GM23248 (cell line): ENCODE measurements around the gene SAMD14. TPM values are rescaled to one million over a fixed set of nuclear protein-coding genes. Genes with fewer than 3 reads are reported as not detected.
A peak's percentile ranks its signal among the peaks of the same experiment; 100 is the strongest.

ENCODE experiments used
- DNase-seq: peaks from one replicate; pipeline ENCODE4 v3.0.0-alpha.2; 2015
- H2AFZ ChIP-seq: fragments of 200-600 bp; sonication (generic); 2 replicates; pipeline ENCODE4 v1.6.1; 2016; ENCODE audit warnings: antibody characterized with exemption
- H3F3A ChIP-seq: fragments of 200-600 bp; sonication (generic); 2 replicates; pipeline ENCODE4 v1.6.1; 2016; ENCODE audit warnings: mild to moderate bottlenecking, antibody characterized with exemption, mixed run types; ENCODE audit not compliant: insufficient read depth
- H3K27ac ChIP-seq: fragments of 200-600 bp; sonication (generic); 2 replicates; pipeline ENCODE4 v1.5.1; 2016; ENCODE audit warnings: mild to moderate bottlenecking
- H3K27me3 ChIP-seq: fragments of 200-600 bp; sonication (generic); replicated peaks from 2 replicates; pipeline ENCODE4 v1.6.1; 2016; ENCODE audit warnings: mild to moderate bottlenecking; ENCODE audit not compliant: insufficient read depth
- H3K36me3 ChIP-seq: fragments of 200-600 bp; sonication (generic); 2 replicates; pipeline ENCODE4 v1.6.1; 2016; ENCODE audit warnings: low read depth, mild to moderate bottlenecking
- H3K4me1 ChIP-seq: fragments of 200-600 bp; sonication (generic); 2 replicates; pipeline ENCODE4 v1.6.1; 2016; ENCODE audit warnings: mild to moderate bottlenecking; ENCODE audit not compliant: insufficient read depth
- H3K4me2 ChIP-seq: fragments of 200-600 bp; sonication (generic); one replicate; pipeline ENCODE4 v1.6.1; 2016; ENCODE audit warnings: mild to moderate bottlenecking; ENCODE audit not compliant: unreplicated experiment
- H3K4me3 ChIP-seq: fragments of 200-600 bp; sonication (generic); 2 replicates; pipeline ENCODE4 v1.5.1; 2016; ENCODE audit warnings: mild to moderate bottlenecking
- H3K79me2 ChIP-seq: fragments of 200-600 bp; sonication (generic); 2 replicates; pipeline ENCODE4 v1.6.1; 2016; ENCODE audit warnings: mild to moderate bottlenecking; ENCODE audit not compliant: insufficient read depth
- H3K9ac ChIP-seq: fragments of 200-600 bp; sonication (generic); 2 replicates; pipeline ENCODE4 v1.6.1; 2016; ENCODE audit warnings: mild to moderate bottlenecking
- H3K9me2 ChIP-seq: fragments of 200-600 bp; sonication (generic); 2 replicates; pipeline ENCODE4 v1.6.1; 2016; ENCODE audit warnings: mixed run types, mild to moderate bottlenecking, moderate library complexity; ENCODE audit not compliant: insufficient read depth
- H3K9me3 ChIP-seq: fragments of 200-600 bp; sonication (generic); one replicate; pipeline ENCODE4 v1.6.1; 2017; ENCODE audit warnings: low read depth
- H4K20me1 ChIP-seq: fragments of 200-600 bp; sonication (generic); 2 replicates; pipeline ENCODE4 v1.6.0; 2016; ENCODE audit not compliant: insufficient read depth
- EZH2 ChIP-seq: fragments of 200-600 bp; sonication (generic); IDR thresholded peaks from 2 replicates; pipeline ENCODE4 v1.6.1; 2018; ENCODE audit warnings: antibody characterized with exemption, mild to moderate bottlenecking; ENCODE audit not compliant: insufficient read depth, poor library complexity, severe bottlenecking
- EZH2phosphoT487 ChIP-seq: fragments of 200-600 bp; sonication (generic); IDR thresholded peaks from 2 replicates; pipeline ENCODE4 v1.6.1; 2018; ENCODE audit warnings: antibody characterized with exemption, moderate library complexity, mild to moderate bottlenecking, low read depth; ENCODE audit not compliant: insufficient read depth
- WGBS, 2 experiments: methylation state at CpG; one replicate each; pipeline ENCODE4 v1.1.6; 2015 to 2017; ENCODE audit warnings: low lambda C conversion rate in 2 of 2, low coverage in 1 of 2; ENCODE audit errors: missing lambda C conversion rate in 2 of 2; 5-methylcytosine and 5-hydroxymethylcytosine counted together
- in situ Hi-C: fragments of 300-500 bp; cut with MboI; formaldehyde crosslinking; loops from 2 replicates; pipeline ENCODE4 v1.15.0; 2020
- polyA plus RNA-seq: library from polyadenylated mRNA; unstranded; fragments of >200 nt; fragmentation: Nextera tagmentation; extraction: Ambion mirVana; gene quantifications from 2 replicates; pipeline ENCODE4 v1.2.1, GENCODE V29; 2016
- total RNA-seq: library from RNA; depleted of rRNA; stranded (reverse); fragments of >200 nt; shearing (Covaris generic); gene quantifications from 2 replicates; pipeline ENCODE4 v1.2.3, GENCODE V29; 2014

The SAMD14 gene
- total and polyA plus RNA-seq, 2 experiments from 2014 or later, result 1.3 to 3.0 TPM

- peaks cover 5% of the 10 kb centered on the region; the same call in 1 of the 2 replicates for H3F3A ChIP-seq
Measured at GRCh38 chr17:50141745-50142110, 11.8 kb upstream of the SAMD14 start.

GRCh38 chr17:50141026-50141744 is 11.2 kb upstream of the SAMD14 start:
- 92 to 97% methylated on average over 15 to 16 of the region's 16 CpGs for WGBS, 2 experiments
- H3F3A ChIP-seq, result peaks cover 5% of the 10 kb centered on the region; the same call in 1 of the 2 replicates
- peaks cover 14% of the 10 kb centered on the region; the same call in 1 of the 2 replicates for H3K4me1 ChIP-seq
- no peak overlapping the region for H3K4me3 ChIP-seq
- no peak overlapping the region for H3K9ac ChIP-seq
- no peak for DNase-seq
- peaks cover 58% of the 10 kb centered on the region for H3K79me2 ChIP-seq
- H3K27ac ChIP-seq, result no peak overlapping the region
- H3K4me2 ChIP-seq, result no peak overlapping the region
- peaks cover 4% of the 10 kb centered on the region; the same call in 1 of the 2 replicates for H4K20me1 ChIP-seq
- no peaks in the 10 kb centered on the region for H3K9me2 ChIP-seq
- H3K27me3 ChIP-seq, result no peaks in the 10 kb centered on the region
- no peaks in the 10 kb centered on the region for H3K9me3 ChIP-seq
- no peak overlapping the region for H2AFZ ChIP-seq
- no peak for TF ChIP-seq EZH2phosphoT487
- TF ChIP-seq EZH2, result no peak
- H3K36me3 ChIP-seq, result peaks cover 35% of the 10 kb centered on the region
- in situ Hi-C loops, result no loop called here

More at GRCh38 chr17:50141745-50142110, 11.8 kb upstream of the SAMD14 start:
- Histone ChIP-seq H3K9me3 (no peaks in the 10 kb centered on the region), H3K27ac (no peak overlapping the region), H3K27me3 (no peaks in the 10 kb centered on the region), H3K4me3 (no peak overlapping the region), H3K4me2 (no peak overlapping the region), H3K79me2 (peaks cover 63% of the 10 kb centered on the region), H3K36me3 (peaks cover 35% of the 10 kb centered on the region), H3K4me1 (peaks cover 19% of the 10 kb centered on the region), H3K9ac (no peak overlapping the region), H2AFZ (no peak overlapping the region), H4K20me1 (peaks cover 4% of the 10 kb centered on the region; the same call in 1 of the 2 replicates), H3K9me2 (no peaks in the 10 kb centered on the region)
- in situ Hi-C loops, result no loop called here
- TF ChIP-seq EZH2, result no peak
- no peak for TF ChIP-seq EZH2phosphoT487
- 78 to 89% methylated on average over 8 of the region's 8 CpGs for WGBS, 2 experiments
- no peak for DNase-seq

- H3K79me2 ChIP-seq, result peaks cover 48% of the 10 kb centered on the region
- H3K9me3 ChIP-seq, result no peaks in the 10 kb centered on the region
- H3K27ac ChIP-seq, result no peak overlapping the region
- peaks cover 35% of the 10 kb centered on the region for H3K36me3 ChIP-seq
- H3K4me1 ChIP-seq, result 0 out of 2 replicates have a peak, but pooled peaks cover 4% of the 10 kb centered on the region
- in situ Hi-C loops, result no loop called here
- no peak overlapping the region for H3K4me2 ChIP-seq
- no peak overlapping the region for H2AFZ ChIP-seq
- TF ChIP-seq EZH2phosphoT487, result no peak
- no peak for TF ChIP-seq EZH2
- peak; percentile 87 for DNase-seq
- peaks cover 5% of the 10 kb centered on the region; the same call in 1 of the 2 replicates for H3F3A ChIP-seq
- WGBS, 2 experiments, result 41% methylated on average over 19 of the region's 19 CpGs
- no peaks in the 10 kb centered on the region for H3K9me2 ChIP-seq
- no peaks in the 10 kb centered on the region for H3K27me3 ChIP-seq
- no peak overlapping the region for H3K9ac ChIP-seq
- no peaks in the 10 kb centered on the region for H4K20me1 ChIP-seq
- no peak overlapping the region for H3K4me3 ChIP-seq
Measured at GRCh38 chr17:50139950-50140885, 10.3 kb upstream of the SAMD14 start.

- H3K9me3 ChIP-seq, result no peaks in the 10 kb centered on the region
- H3K27me3 ChIP-seq, result no peaks in the 10 kb centered on the region
- H3K27ac ChIP-seq, result no peak overlapping the region
- no peak overlapping the region for H3K4me2 ChIP-seq
- peaks cover 35% of the 10 kb centered on the region for H3K36me3 ChIP-seq
- no peak for DNase-seq
- no peaks in the 10 kb centered on the region for H4K20me1 ChIP-seq
- no peak overlapping the region for H3K9ac ChIP-seq
- in situ Hi-C loops, result no loop called here
- TF ChIP-seq EZH2, result no peak
- no peak for TF ChIP-seq EZH2phosphoT487
- no peak overlapping the region for H2AFZ ChIP-seq
- 73 to 77% methylated on average over 15 of the region's 15 CpGs for WGBS, 2 experiments
- H3K4me1 ChIP-seq, result peaks cover 5% of the 10 kb centered on the region
- H3K79me2 ChIP-seq, result peaks cover 39% of the 10 kb centered on the region
- H3K9me2 ChIP-seq, result no peaks in the 10 kb centered on the region
- H3F3A ChIP-seq, result peaks cover 9% of the 10 kb centered on the region; the same call in 1 of the 2 replicates
- H3K4me3 ChIP-seq, result no peak overlapping the region
Measured at GRCh38 chr17:50139185-50139783, 9.3 kb upstream of the SAMD14 start.
